HepG2 (cell line): Measurements from ENCODE around the gene CLIC3. TPM values are rescaled to one million over a fixed set of nuclear protein-coding genes. Genes with fewer than 3 reads are reported as not detected.

Experiments used
- ATAC-seq: fragments of 200-7000 bp; cut with Tn5 transposase; 3 replicates; pipeline ENCODE4 v1.9.1; 2020; ENCODE audit warnings: mild to moderate bottlenecking, moderate library complexity
- BruUV-seq: library from RNA; stranded (reverse); fragments of 400-500 nt; replicated peaks from 2 replicates; lab custom pipeline; 2021; lab: Mats Ljungman, UMichigan
- CTCF ChIA-PET: fragments of 300-600 bp; formaldehyde crosslinking; extraction: SDS; loops from one replicate; lab custom pipeline; 2021; ENCODE audit warnings: low total read pairs, inconsistent platforms, low intra/inter-chr PET ratio; lab: Yijun Ruan, JAX
- POLR2A ChIA-PET: fragments of 350-600 bp; sonication (Branson Sonifier 250); formaldehyde crosslinking; loops from one replicate; lab custom pipeline; 2020; ENCODE audit warnings: antibody characterized with exemption, inconsistent platforms; lab: Yijun Ruan, JAX
- DNase-seq: peaks from one replicate; pipeline ENCODE4 v3.0.0-alpha.2; 2015; ENCODE audit warnings: low spot score
- FAIRE-seq: peaks from 3 replicates; lab custom pipeline; 2011; peaks lifted over from hg19 to GRCh38; lab: Jason Lieb, UNC
- H2AFZ ChIP-seq: one replicate; pipeline ENCODE4 v1.6.1; 2011; ENCODE audit warnings: low read length, inconsistent platforms
- H3K27ac ChIP-seq: fragments of 300-600 bp; 3 replicates; pipeline ENCODE4 v1.8.0; 2011; ENCODE audit warnings: mixed run types, mild to moderate bottlenecking, mixed read lengths, low read length, inconsistent platforms; ENCODE audit not compliant: insufficient read depth; ENCODE audit errors: extremely low read length
- H3K27me3 ChIP-seq, 2 experiments: fragments of 200-600 bp in 1 of 2; 2 replicates in 1 of 2; 3 replicates in 1 of 2; pipeline versions ENCODE4 v1.6.0 to v1.8.0; 2011; ENCODE audit warnings: low read length in 2 of 2, mild to moderate bottlenecking in 2 of 2, moderate library complexity in 2 of 2, inconsistent platforms in 1 of 2; ENCODE audit not compliant: insufficient read depth in 2 of 2, control insufficient read depth in 1 of 2
- H3K36me3 ChIP-seq, 2 experiments: fragments of 200-600 bp in 1 of 2; replicated peaks in 1 of 2; 2 replicates in 1 of 2; 3 replicates in 1 of 2; pipeline versions ENCODE4 v1.5.1 to v1.8.0; 2011; ENCODE audit warnings: low read length in 2 of 2, inconsistent platforms in 1 of 2; ENCODE audit not compliant: insufficient read depth in 2 of 2, control insufficient read depth in 1 of 2
- H3K4me1 ChIP-seq: 2 replicates; pipeline ENCODE4 v1.5.1; 2012; ENCODE audit warnings: low read length, inconsistent platforms; ENCODE audit not compliant: insufficient read depth
- H3K4me2 ChIP-seq: 2 replicates; pipeline ENCODE4 v1.6.0; 2011; ENCODE audit warnings: low read depth, low read length, inconsistent platforms
- H3K4me3 ChIP-seq, 3 experiments: fragments of 200-600 bp in 1 of 3; sonication (generic), shearing (Covaris generic) in 1 of 3; replicated peaks in 1 of 3; 2 replicates each; pipeline ENCODE4 v1.5.1; 2011 to 2016; ENCODE audit warnings: low read length in 3 of 3, inconsistent platforms in 2 of 3, low read depth in 2 of 3, mild to moderate bottlenecking in 2 of 3, control low read depth in 1 of 3, mixed read lengths in 1 of 3; ENCODE audit not compliant: insufficient read depth in 1 of 3
- H3K79me2 ChIP-seq: one replicate; pipeline ENCODE4 v1.6.1; 2011; ENCODE audit warnings: low read length, inconsistent platforms; ENCODE audit not compliant: insufficient read depth
- H3K9ac ChIP-seq: 2 replicates; pipeline ENCODE4 v1.6.0; 2011; ENCODE audit warnings: mild to moderate bottlenecking, low read depth, low read length, inconsistent platforms; ENCODE audit not compliant: insufficient read depth
- H3K9me3 ChIP-seq: 2 replicates; pipeline ENCODE4 v1.5.1; 2012; ENCODE audit warnings: mild to moderate bottlenecking, low read length
- H4K20me1 ChIP-seq: 2 replicates; pipeline ENCODE4 v1.6.0; 2011; ENCODE audit warnings: inconsistent platforms, mild to moderate bottlenecking, low read length, moderate library complexity; ENCODE audit not compliant: insufficient read depth
- CEBPG ChIP-seq: IDR thresholded peaks from 2 replicates; pipeline ENCODE4 v1.6.1; 2016
- EP300 ChIP-seq, 3 experiments: sonication (generic) in 1 of 3; formaldehyde crosslinking in 1 of 3; IDR thresholded peaks; 2 replicates each; pipeline versions ENCODE4 v1.5.1 to v1.6.1; 2011 to 2020; ENCODE audit warnings: low read depth in 2 of 3, low read length in 2 of 3, borderline replicate concordance in 1 of 3, improper control_type of control experiment in 1 of 3, mild to moderate bottlenecking in 1 of 3, missing genetic modification reagents in 1 of 3, moderate library complexity in 1 of 3
- FOXO1 ChIP-seq: sonication (generic); formaldehyde crosslinking; IDR thresholded peaks from 2 replicates; pipeline ENCODE4 v1.4.0; 2020; ENCODE audit warnings: missing genetic modification reagents
- GATAD1 ChIP-seq: IDR thresholded peaks from 2 replicates; pipeline ENCODE4 v1.6.1; 2016; ENCODE audit warnings: missing genetic modification reagents, missing compliant biosample characterization
- HNF1B ChIP-seq: sonication (generic); formaldehyde crosslinking; IDR thresholded peaks from 2 replicates; pipeline ENCODE4 v1.5.1; 2020; ENCODE audit warnings: mild to moderate bottlenecking, moderate library complexity, missing genetic modification reagents
- IRF1 ChIP-seq: sonication (generic); formaldehyde crosslinking; IDR thresholded peaks from 2 replicates; pipeline ENCODE4 v1.4.0; 2020; ENCODE audit warnings: low read depth, mild to moderate bottlenecking, missing genetic modification reagents
- RFXANK ChIP-seq: IDR thresholded peaks from 2 replicates; pipeline ENCODE4 v1.6.1; 2016
- RXRB ChIP-seq: IDR thresholded peaks from 2 replicates; pipeline ENCODE4 v1.6.1; 2016; ENCODE audit warnings: borderline replicate concordance, missing genetic modification reagents, missing compliant biosample characterization
- SMARCC2 ChIP-seq: fragments of 450-650 bp; IDR thresholded peaks from 2 replicates; pipeline ENCODE4 v1.6.1; 2017; ENCODE audit warnings: antibody characterized with exemption, mild to moderate bottlenecking
- ZFP90 ChIP-seq: sonication (generic); formaldehyde crosslinking; IDR thresholded peaks from 2 replicates; pipeline ENCODE4 v1.8.0; 2022; ENCODE audit warnings: missing genetic modification reagents, mild to moderate bottlenecking, inconsistent platforms, borderline replicate concordance
- ZNF10 ChIP-seq: sonication (generic); formaldehyde crosslinking; IDR thresholded peaks from 2 replicates; pipeline ENCODE4 v1.4.0; 2020; ENCODE audit warnings: mild to moderate bottlenecking, low read depth, missing genetic modification reagents, borderline replicate concordance
- ZNF20 ChIP-seq: sonication (generic); formaldehyde crosslinking; IDR thresholded peaks from 2 replicates; pipeline ENCODE4 v1.4.0; 2020; ENCODE audit warnings: mild to moderate bottlenecking, moderate library complexity, missing genetic modification reagents
- ZNF780A ChIP-seq: sonication (generic); formaldehyde crosslinking; IDR thresholded peaks from 2 replicates; pipeline ENCODE4 v1.8.0; 2022; ENCODE audit warnings: mild to moderate bottlenecking, missing genetic modification reagents, moderate library complexity
- ZUFSP ChIP-seq: sonication (generic); formaldehyde crosslinking; IDR thresholded peaks from 2 replicates; pipeline ENCODE4 v1.9.0; 2021; ENCODE audit warnings: missing genetic modification reagents, mild to moderate bottlenecking, borderline replicate concordance
- WGBS: methylation state at CpG from one replicate; pipeline ENCODE4 v1.1.6; 2017; ENCODE audit warnings: low lambda C conversion rate; 5-methylcytosine and 5-hydroxymethylcytosine counted together
- in situ Hi-C: cut with HindIII; loops from 2 replicates; pipeline ENCODE4 v1.10.0; 2017; ENCODE audit warnings: low pct_unique_long_range_greater_than_20kb; ENCODE audit not compliant: extremely low pct_ligation_motif_present
- intact Hi-C: fragments of 100-400 bp; cut with micrococcal nuclease; formaldehyde crosslinking; loops from one replicate; pipeline ENCODE4 v1.10.0; 2022; ENCODE audit not compliant: unreplicated experiment
- polyA plus RNA-seq, 8 experiments: library from polyadenylated mRNA; depleted of rRNA in 3 of 8; stranded (reverse) in 7 of 8; unstranded in 1 of 8; fragments of >200 nt; fragmentation: Illumina TruSeq in 4 of 8; extraction: Trizol in 4 of 8; gene quantifications; 2 replicates each; pipeline versions ENCODE4 v1.2.1 to v1.2.3, GENCODE V29; 2011 to 2016; ENCODE audit warnings: low read depth in 4 of 8, missing spikeins in 1 of 8, mixed read lengths in 1 of 8; ENCODE audit not compliant: insufficient read depth in 1 of 8
- total RNA-seq, 5 experiments: library from RNA; depleted of rRNA; stranded (reverse); fragments of >200 nt; fragmentation: Illumina TruSeq; extraction: Trizol; gene quantifications; 2 replicates each; pipeline ENCODE4 v1.2.3, GENCODE V29; 2016; ENCODE audit warnings: low read depth in 1 of 5
- TF ChIP-seq, protein P1 (sequence below): sonication (generic); formaldehyde crosslinking; IDR thresholded peaks from 2 replicates; pipeline ENCODE4 v1.4.0; 2020; ENCODE audit warnings: missing genetic modification reagents, borderline replicate concordance
- TF ChIP-seq, protein P2 (sequence below): sonication (generic); formaldehyde crosslinking; conservative IDR thresholded peaks from 2 replicates; pipeline ENCODE4 v1.5.0; 2020; ENCODE audit warnings: missing genetic modification reagents

Gene CLIC3
- total and polyA plus RNA-seq, 2 of the 13 experiments (the other 11 are each of a cell fraction or from before 2014, with no cell fraction given), result 0.51 to 1.5 TPM

- FAIRE-seq (no peak), ATAC-seq (no peak), DNase-seq (no peak)
- Histone ChIP-seq H3K4me1 (peaks cover 35% of the 10 kb centered on the region), H3K9me3 (no peaks in the 10 kb centered on the region), H3K4me3 (no peak overlapping the region), H4K20me1 (no peaks in the 10 kb centered on the region), H3K27ac (no peak overlapping the region), H3K27me3 (no peaks in the 10 kb centered on the region), H3K9ac (no peak overlapping the region), H3K36me3 (peaks cover 1 to 2% of the 10 kb centered on the region in 2 experiments; a peak in 1 of 5 replicates), H2AFZ (no peak overlapping the region), H3K4me2 (no peak overlapping the region), H3K79me2 (no peaks in the 10 kb centered on the region)
- POLR2A ChIA-PET, result no interaction called here
- in situ Hi-C loops, result no loop called here
- BruUV-seq, result no TSS peak
- 98% methylated on average over 8 of the region's 34 CpGs for WGBS
- intact Hi-C loops, result no loop called here
- no peak for TF ChIP-seq HNF1B (CRISPR knock-in tag)
- TF ChIP-seq RXRB (CRISPR knock-in tag), result no peak
- TF ChIP-seq SMARCC2, result no peak
- TF ChIP-seq ZNF20 (CRISPR knock-in tag), result no peak
- no peak for TF ChIP-seq EP300 (IDR thresholded peaks at IDR 0.05; ENCODE audit: low read depth in 2 of 2, low read length in 2 of 2)
- TF ChIP-seq EP300 (CRISPR knock-in tag; IDR thresholded peaks at IDR 0.05; ENCODE audit: borderline replicate concordance), result no peak
- TF ChIP-seq, protein P1, sequence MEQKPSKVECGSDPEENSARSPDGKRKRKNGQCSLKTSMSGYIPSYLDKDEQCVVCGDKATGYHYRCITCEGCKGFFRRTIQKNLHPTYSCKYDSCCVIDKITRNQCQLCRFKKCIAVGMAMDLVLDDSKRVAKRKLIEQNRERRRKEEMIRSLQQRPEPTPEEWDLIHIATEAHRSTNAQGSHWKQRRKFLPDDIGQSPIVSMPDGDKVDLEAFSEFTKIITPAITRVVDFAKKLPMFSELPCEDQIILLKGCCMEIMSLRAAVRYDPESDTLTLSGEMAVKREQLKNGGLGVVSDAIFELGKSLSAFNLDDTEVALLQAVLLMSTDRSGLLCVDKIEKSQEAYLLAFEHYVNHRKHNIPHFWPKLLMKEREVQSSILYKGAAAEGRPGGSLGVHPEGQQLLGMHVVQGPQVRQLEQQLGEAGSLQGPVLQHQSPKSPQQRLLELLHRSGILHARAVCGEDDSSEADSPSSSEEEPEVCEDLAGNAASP (CRISPR knock-in tag), result no peak
- no peak for TF ChIP-seq IRF1 (CRISPR knock-in tag)
- no peak for TF ChIP-seq FOXO1 (CRISPR knock-in tag)
- no peak for TF ChIP-seq CEBPG (CRISPR knock-in tag)
- TF ChIP-seq ZFP90 (CRISPR knock-in tag), result no peak
- TF ChIP-seq GATAD1 (CRISPR knock-in tag), result no peak
- TF ChIP-seq ZUFSP (CRISPR knock-in tag), result no peak
- no peak for TF ChIP-seq ZNF10 (CRISPR knock-in tag)
- no peak for TF ChIP-seq ZNF780A (CRISPR knock-in tag)
- TF ChIP-seq RFXANK (CRISPR knock-in tag), result no peak
- TF ChIP-seq, protein P2, sequence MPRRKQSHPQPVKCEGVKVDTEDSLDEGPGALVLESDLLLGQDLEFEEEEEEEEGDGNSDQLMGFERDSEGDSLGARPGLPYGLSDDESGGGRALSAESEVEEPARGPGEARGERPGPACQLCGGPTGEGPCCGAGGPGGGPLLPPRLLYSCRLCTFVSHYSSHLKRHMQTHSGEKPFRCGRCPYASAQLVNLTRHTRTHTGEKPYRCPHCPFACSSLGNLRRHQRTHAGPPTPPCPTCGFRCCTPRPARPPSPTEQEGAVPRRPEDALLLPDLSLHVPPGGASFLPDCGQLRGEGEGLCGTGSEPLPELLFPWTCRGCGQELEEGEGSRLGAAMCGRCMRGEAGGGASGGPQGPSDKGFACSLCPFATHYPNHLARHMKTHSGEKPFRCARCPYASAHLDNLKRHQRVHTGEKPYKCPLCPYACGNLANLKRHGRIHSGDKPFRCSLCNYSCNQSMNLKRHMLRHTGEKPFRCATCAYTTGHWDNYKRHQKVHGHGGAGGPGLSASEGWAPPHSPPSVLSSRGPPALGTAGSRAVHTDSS (CRISPR knock-in tag), result no peak
- CTCF ChIA-PET, result no interaction called here
These were observed 23.7 kb upstream of the CLIC3 start for GRCh38 chr9:137019891-137020683.
